GM18499 (cell line): Measurements from ENCODE around the gene CACNG3.

Experiments
- ATAC-seq: cut with Tn5 transposase; IDR thresholded peaks from one replicate; pipeline ENCODE4 v1.9.1; 2021; ENCODE audit warnings: moderate number of reproducible peaks; ENCODE audit not compliant: insufficient read depth, unreplicated experiment

CACNG3 gene

DNA sequence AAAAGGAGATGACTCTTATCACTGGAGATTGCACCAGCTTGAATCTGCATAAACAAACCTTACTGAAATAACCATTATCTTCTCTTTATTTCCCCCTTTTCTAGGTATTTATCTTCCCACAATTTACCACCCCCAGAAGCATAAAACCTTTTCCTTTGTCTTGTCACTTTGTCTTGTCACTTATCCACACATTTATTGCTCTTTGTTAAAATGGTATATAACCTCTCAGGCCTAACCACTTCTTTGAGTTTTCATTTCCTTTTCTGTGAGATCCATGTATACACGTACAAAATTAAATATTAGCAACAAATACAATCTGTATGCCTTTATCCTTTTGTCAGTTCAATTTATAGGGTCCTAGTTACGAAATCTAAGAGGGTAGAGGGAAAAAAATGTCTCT, 122.9 kb downstream of the CACNG3 start:
- ATAC-seq, result no peak

DNA sequence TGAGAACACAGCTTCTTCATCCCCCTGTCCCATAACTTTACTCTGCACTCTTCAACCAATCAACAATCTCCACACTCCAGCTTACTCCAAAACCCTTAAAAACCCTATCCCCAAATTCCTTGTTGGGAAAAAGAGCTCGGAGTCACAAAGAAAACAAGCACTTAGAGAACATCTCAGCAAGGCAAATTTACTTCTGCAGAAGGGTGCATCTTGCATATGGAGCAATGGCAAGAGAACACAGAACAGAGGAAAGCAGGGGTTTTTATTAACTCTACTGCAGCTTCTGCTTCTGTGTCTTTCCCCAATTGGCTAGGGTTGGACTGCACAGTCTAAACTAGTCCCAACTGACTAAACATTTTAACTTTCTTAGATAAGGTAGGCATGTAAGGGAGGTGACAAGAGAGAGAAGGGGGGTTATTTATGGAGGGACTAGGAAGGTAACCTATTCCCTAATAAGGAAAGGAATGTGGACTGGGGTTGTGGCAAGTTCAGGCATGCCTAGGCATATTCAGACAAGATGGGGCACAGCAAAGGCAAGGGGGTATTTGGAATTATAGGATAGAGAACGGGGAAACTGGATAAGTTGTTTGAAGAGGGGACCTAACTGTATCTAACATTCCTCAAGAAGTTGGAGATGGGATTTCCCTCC, 125.5 kb downstream of the CACNG3 start:
- no peak for ATAC-seq

DNA sequence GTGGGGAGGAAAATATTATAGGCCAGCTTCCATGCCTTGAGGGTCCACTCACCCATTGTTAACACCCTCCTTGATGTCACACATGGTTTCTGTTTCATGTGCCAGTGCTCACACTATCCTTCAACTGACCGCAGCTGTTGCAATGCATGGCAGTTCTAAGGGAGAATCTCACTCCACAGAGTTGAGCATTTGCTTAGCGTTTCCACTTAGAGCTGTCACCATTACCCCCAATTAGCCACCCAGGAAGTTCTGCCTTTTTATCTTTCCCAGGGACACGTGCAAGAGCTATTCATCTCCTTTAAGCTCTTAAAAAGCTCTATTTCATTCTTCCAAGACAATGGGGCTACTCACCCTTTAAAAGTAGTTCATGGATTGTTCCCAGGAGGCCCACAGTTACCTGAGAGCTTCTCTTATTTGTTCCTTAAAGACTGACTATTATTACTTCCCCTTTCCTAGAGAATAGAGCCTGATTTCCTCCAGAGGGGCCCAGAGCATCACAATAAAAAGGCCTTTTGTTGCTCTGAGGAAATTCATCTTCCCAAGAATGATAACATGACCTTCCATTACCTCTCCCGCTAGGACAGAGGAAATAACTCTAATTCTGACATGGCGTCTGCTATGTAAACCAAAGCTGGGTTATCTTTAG, 126.8 kb downstream of the CACNG3 start:
- no peak for ATAC-seq

DNA sequence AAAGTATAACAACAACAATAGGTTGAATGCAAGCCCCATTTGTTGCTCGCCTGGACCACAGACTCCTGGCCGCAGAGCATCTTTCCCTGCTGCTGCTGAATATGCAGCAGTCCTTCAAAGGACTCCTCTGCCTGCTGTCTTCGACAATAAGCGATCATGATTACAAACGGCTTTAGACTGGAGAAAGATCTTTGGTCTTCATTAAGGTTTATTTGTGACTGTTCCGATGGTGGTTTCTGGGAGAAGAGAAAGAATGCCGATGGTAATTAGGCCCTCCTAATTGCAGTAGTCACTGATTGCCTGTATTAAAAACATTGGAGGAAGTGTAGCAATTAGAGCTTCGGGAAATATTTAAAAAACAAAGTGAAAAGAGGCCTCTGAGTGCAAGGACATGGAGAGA, 138.2 kb downstream of the CACNG3 start:
- ATAC-seq, result no peak

DNA sequence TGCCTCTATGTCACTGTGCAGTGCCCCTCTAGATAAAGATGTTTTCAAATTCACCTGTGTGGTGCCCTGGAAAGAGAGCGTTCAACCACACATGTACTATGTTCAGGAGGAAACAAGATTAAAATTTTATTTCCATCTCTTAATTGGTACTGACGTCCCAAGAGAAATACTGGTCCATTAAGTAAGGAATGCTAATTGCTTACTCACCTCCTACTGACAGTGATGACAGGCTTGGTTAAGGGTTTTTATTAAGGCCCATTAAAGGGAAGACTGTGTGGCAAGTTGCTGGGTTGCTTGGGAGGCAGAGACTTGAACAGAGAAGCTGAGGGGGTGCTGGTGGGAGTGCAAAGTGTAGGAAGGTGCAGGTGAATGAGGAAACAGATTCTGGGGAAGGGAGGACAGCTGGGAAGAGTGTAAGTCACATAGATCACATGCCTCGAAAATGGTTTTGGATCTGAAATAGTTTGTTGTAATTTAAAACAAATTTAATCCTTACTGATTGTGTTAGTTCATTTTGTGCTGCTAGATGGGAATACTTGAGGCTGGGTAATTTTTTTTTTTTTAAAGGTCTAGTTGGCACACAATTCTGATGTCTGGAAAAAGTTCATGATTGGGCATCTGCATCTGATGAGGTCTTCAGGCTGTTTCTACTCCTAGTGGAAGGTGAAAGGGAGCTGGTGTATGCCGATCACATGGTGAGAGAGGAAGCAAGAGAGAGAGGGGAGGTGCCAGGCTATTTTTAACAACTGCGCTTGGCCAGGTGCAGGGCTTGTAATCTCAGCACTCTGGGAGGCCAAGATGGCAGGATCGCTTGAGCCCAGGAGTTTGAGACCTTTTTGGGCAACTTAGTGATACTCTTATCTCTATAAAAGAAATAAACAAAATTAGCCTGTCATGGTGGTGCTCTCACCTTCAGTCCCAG, 140.5 kb downstream of the CACNG3 start:
- ATAC-seq, result no peak

DNA sequence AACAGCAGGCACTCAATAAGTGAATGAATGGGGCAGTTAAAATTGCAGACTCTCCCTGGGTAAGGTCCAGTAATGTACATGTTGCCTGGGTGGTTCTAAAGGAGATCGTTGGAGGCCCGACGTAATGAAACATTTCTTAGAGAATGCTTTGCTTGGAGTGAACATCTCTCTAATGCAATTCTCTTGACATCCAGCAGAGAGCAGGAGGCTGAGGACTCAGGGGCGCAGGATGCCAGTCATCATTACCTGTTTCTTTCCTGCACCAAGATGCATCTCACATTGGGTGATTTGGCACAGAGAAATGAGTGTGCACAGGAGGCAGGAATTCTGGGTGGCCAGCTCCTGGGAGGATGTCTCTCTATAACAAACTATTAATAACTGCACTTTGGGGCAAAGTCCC, 152.9 kb downstream of the CACNG3 start:
- ATAC-seq, result no peak
